Globus pallidus (tissue), 1 donor: Measurements from ENCODE around the gene NOL6.

Experiments
- DNase-seq: peaks from one replicate; pipeline ENCODE4 v3.0.0-alpha.2; 2015; ENCODE audit warnings: low spot score

Gene NOL6

DNA sequence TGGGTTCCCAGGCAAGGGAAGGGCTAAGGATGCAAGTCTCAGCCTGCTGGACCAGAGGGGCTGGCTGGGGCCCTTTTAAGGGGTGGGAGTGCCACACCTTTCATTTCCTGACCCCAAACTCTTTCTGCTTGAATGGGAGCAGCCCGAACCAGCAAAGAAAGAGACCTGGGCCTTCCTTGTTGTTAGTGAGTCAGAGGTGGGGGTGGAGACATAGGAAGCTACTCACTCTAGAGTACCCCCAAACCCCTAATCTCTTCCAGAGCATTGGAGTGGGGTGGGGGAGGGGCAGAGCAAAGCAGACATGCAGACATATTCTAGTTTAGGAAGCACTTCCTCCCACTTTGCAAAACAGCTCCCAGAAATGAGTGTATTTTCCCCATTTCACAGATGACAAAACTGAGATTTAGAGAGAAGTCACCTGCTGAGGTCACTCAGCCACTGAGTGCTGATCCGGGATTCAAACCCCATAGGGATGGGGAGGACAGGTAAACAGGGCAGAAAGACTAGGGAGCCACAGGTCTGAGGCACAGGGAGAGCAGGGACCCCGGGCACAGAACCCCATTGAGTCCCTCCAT lies 20.4 kb downstream of the NOL6 start:
- no peak for DNase-seq

DNA sequence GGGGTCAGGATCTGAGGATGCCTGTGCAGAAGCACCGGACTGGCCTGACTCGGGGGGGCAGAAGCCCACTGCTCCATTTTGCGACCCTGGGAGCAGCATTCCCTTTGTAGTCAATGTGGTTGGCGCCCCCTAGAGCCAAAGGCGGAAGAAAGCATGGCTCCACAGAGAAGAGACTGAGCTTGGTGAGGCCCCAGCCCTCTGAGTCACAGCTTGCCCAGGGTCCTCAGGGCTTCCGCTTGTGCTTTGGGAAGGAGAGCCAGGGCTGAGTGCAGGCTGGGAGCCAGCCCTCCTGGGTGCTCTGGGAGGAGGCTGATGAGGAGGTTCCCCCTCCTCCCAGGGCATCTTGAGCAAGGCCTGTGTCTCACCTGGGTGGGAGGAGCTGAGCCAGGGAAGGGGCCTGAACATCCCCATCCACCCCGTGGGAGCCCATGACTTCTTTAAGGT lies 20.9 kb downstream of the NOL6 start:
- DNase-seq: no peak

DNA sequence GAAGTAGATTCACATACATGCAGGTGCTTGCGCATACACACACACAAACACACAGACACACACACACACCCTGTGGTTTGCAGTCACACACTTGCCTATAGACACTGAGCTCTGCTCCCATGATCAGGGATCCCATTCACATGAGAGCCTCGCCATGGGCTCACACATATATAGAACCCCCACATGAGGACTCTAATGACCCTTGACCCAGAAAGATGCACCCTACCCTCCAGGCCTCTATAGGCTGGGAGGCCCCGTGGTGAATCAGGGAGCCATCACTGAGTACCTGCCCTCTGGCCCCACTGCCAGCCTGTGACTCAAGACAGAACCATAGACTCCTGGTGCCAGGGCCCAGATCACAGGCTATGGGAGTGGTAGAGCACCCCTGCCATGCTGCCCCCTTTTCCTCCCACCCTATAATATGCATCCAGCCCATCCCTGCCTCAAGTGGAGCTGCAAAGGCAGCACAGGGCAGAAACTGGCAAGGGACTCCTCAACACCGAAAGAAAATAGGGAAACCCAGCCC lies 23.0 kb downstream of the NOL6 start:
- DNase-seq: no peak

DNA sequence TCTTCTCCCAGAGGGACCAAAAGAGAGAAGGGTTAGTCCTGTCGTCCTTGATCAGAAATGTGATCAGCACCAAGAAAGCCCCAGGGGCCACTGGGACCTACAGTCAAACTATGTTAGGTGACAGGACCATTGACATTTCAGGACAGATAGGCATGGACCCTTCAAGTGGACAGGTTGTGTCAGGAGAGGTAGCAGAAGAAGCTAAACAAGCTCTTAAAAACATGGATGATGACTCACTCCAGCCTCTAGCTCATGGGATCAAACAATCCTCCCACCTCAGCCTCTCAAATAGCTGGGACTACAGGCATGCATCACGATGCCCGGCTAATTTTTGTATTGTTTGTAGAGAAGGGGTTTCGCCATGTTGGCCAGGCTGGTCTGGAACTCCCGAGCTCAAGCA lies 24.0 kb downstream of the NOL6 start:
- no peak for DNase-seq

DNA sequence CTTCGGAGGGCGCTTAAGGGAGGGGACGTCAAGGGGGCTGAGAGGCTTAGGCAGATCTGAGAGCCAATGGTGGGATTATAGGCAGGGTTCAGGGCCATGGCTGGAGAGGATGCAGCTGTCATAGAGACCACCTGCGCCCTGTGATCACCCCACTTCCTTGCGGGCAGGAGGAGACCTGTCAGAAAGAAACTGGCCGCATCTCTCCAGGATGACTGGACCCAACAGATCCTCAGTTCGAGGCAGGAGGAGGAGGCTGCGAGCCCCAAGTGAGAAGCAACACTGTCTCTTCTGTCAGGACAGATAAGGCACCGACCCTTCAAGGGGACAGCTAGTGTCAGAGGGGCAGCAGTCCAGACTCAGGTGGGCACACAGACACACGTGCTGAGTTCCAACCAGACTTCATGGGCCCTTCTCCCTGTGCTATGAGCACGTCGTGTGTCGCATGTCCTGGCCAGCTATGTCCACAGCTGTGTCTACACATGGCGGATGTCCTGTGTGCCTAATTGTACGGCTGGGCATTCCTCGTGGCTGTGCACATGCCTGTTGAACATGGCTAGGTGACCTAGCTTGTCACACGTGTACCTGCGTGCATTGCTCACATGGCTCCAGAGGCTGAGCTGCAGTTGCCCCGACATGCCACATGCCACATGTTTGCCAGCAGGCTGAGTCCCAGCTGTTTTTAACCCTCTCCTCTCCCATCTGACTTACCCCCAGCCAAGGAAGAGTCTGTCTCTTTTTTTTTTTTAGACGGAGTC lies 25.7 kb downstream of the NOL6 start:
- DNase-seq: no peak

DNA sequence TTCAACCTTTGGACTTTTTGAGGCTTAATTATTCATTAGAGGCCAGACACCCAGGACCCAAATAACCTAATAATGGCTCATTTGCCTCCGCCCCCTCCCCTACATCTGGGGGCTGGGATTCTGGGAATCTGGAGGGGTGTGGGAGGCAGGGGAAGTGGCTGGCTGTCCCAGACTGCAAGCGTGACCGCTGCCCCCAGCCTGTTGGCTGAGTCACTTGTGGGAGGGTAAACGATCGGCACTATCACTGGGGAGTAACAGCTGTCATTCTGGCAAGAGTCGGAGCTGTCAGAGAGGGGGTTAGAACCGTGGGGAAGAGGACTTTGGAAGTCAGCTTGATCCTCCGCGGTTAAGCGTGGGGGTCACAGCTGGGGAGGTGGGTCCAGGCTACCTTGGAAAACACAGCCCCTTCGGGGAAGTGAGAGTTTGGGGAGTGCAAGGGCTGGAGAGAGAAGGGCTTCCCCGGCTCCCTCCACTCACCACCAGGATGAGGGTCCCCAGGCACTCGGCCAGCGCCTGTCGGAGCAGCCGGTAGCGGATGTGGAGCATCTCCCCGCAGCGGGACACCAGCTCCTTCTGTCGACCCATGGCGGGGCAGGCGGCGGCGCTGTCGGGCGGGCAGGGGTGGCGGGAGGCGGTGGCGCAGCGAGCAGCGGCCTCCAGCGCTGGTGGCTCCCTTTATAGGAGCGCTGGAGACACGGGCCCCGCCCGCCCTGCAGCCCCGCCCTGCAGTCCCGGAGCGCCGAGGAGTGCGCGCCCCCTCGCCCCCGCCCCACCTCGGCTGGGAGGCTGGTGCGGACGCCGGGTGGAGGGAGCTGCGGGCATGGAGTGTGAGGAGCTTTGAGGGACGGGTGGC lies 26.6 kb downstream of the NOL6 start, which contains the start of gene AQP3:
AQP3 (minus strand) TSS at position 648 of the 853 bp plus-strand sequence; CDS start at position 585, 63 bp downstream.
- no peak for DNase-seq

DNA sequence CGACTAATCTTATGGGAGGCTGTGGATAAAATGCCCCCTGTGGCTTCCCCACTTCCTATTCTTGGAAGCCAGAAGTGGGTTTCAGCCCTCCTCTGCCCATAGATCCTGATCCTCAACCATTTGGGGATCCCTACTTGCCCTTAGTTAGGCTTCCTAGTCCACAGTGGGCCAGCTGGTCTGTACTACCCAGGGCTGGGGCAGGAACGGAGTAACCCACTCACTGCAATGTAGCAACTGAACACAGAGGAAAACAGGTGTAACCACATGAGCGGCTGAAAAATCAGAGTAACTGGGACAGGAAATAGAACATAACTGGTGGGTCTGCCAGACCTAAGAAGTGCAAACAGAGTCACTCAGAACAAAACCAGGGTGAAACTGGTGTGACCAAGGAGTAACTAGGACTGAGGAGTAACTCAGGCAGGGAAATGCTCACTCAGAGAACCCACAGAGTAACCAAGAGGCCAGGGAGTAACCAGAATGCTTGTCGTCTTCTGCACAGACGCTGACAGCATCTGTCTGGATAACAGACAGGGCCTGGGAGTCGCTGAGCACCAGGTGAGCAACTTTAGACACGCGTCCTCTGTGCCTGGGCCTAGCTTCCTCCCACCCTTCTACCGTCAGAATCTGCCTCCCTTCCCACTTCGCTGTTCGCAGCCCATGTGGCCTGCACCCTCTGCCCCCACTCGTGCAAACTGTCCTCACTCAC lies 27.3 kb downstream of the NOL6 start:
- no peak for DNase-seq

DNA sequence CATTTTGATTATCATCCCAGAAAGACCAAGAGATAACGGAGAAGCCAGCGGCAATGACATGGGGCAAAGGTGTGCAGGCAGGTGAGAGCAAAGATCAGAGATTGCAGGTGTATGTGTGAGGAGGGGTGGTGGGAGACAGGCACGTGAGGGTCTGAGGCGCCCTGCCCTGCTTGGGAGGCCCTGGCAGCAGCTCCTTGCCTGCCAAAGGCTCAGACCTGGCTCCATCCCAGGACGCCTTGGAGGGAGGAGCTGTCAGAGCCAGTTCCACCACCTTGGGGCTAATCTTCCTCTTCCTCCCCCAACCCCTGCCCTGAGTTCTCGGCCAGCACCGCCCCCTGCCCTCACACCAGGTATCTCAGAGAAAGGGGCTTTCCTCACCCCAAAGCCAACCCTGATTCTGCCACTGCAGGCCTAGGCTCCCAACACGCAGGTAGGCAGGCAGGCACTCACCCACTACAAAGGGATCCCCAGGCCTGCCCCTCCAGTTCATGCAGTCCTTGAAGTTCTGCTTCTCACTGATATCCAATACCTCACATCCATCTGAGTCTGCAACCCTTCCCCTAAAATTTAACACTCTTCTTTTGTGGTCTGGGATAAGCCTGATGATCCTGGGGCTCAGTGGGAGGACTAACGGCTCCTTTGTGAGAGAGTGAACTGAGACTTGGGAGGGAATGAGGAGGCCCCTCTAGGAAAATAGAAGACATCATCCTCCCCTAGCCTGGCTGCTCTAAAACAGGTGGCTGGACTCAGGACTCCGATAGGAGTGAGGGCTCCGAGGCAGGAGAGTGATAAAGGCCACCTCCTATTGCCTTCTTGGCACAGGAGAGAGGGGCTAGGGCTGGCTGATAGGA lies 28.1 kb downstream of the NOL6 start:
- no peak for DNase-seq

DNA sequence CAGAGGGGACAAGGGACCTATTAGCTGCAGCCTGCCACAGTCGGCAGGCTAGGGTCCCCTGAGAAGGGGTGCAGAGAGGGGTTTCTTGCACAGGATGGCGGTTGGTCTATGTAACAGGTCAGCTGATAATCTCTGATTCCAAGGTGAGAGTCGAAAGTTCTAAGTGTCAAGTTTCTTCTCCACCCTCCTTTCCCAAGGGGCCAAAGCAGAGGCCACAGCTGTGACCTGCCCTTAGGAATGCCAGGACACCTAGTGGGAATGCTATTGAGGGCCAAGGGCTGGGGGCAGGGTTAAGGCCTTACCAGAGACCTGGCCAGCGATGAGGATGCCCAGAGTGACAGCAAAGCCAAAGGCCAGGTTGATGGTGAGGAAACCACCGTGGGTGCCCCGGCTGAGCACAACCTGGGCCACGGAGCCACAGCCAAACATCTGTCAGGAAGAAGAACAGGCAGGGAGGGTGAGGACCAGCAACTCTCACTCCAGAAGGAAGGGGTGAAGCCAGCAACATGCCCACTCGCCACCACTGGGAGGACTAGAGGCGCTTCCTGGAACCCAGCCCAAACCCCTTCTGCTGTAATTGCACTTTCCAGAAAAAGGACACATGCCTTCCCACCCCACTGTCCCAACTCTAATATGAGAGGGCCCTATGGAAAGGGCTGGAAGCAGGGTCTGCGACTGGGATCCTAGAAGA lies 30.1 kb downstream of the NOL6 start:
- DNase-seq: no peak

DNA sequence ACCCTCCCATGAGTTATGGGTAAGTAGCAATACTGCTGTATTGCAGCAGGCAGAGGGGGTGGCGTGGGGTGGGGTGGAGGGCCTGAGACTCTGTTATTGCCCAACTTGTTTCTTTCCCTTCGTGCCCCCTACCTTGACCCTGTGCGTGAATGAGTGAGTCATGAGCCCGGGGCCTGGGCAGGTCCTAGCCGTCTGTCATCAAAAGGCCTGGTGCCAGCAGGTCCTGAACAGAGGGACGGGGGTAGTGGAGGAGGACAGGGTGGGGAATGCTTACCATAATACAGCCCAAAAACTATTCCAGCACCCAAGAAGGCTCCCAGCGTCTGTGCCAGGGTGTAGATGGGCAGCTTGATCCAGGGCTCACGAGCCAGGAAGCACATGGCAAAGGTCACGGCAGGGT lies 30.7 kb downstream of the NOL6 start:
- DNase-seq: no peak

DNA sequence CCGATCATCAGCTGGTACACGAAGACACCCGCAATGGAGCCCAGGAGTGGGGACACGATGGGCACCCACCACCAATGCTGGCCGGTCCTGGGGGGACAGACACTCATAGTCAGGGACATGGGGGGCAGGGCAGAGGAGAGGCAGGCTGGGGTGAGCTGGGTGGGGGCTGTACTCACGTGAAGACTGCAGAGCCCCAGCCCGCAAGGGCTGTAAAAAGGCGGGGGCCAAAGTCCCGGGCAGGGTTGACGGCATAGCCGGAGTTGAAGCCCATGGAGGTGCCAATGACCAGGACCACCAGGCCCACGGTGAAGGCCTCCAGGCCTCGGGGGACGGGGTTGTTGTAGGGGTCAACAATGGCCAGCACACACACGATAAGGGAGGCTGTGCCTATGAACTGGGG lies 31.6 kb downstream of the NOL6 start:
- no peak for DNase-seq

DNA sequence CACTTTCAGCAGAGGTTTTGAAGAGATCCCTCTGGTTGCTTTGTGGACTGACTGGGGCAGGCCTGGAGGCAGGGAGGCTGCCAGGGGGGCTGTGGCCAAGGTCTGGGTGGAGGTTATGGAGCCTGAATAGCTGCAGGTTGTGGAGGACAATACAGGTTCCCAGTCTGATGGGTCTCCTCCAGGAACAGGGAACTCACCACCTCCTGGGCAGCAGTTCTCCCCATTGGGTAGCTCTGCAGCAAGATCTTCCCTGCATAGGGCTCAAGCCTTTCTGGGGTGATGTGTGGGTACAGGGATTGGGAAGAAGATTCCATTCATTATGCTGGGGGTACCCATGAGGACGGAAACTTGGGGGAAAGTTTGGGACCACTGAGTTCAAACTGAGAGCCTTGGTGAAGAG lies 33.1 kb downstream of the NOL6 start:
- DNase-seq: no peak

DNA sequence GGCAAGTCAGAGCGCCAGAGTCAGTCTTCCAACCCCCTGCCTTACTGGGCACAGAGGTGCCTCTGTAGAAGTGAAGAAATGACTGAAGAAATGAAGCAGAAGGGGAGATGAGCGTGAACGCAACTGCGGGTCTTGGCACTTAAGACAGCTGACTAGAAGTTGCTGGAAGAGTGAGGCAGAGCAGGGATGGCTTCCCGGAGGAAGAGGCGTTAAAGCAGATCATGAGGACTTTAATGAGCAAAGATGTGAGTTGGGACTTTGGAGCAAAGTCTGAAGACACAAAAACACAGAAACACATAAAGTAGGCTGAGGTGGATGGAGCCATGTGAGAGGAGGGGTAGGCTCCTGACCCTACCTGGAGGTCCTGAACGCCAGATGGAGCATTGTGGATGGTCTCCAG lies 33.5 kb downstream of the NOL6 start:
- no peak for DNase-seq

DNA sequence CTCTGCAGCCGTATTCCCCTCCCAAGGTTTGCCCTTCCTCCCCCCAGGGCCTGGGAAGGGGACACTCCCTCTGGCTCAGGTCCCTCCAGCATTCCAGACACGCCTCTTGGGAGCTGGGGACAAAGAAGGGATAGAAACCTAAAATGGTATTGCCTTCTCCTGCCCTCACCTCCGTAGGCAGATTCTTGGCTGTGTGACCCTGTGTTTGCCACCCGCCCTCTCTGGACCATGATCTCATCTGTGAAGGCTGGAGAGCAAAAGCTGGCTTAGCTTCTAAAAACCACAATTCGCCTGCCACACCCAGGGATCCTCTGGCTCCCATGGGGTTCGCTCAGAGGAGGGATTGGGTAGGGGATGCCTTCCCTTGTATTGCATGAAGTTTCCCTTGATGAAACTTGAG lies 34.0 kb downstream of the NOL6 start:
- no peak for DNase-seq

DNA sequence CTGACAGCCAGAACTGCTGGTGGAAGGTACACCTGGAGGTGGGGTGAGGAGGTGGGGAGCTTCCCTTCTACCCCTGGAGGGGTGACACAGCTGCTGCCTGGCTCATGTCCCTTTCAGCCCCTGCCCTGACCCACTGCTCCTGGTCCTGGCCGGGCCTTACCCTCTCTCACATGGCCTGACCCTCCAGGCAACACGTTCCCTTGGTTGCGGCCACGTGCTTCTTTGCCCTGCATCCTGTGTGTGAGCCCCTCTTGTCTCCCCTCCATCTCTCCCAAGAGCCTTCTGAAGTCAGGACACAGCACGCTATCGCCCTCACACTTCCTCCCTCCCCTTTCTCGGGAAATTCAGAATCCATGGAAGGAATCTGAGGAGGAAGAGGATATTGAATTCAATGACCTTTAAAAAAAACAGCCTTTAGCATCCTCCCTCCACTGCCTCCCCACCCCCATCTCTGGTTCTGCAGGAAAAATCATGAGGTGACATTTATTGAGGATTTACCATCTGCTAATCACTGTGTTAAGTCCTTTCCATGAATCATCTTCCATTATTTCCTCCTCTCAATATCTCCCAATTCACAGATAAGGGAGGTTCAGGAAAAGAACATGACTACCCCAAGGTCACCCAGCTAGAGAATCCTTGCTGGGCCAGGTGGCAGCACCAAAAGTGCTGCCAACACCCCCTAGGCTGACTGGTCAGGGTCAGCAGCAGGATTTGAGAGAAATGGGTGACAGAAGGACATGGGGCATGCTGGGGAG lies 34.6 kb downstream of the NOL6 start:
- DNase-seq: no peak

DNA sequence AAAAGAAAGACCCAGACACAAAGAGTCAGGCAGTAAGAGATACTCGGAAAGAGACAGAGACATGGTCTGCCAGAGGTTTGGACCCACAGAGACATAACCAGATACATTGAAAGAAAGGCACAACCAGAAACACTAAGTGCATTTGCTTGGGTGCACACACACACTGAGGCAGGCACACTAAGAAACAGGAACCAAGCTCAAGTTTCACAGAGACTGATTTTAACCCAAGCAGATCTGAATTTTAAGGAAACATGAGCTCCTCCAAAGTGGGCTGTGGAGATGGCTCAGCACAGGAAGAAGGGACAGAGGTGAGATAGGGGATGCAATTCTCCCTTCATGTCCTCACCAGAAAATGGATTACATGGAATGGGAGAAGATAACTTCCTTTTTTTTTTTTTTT lies 35.8 kb downstream of the NOL6 start:
- DNase-seq: no peak

DNA sequence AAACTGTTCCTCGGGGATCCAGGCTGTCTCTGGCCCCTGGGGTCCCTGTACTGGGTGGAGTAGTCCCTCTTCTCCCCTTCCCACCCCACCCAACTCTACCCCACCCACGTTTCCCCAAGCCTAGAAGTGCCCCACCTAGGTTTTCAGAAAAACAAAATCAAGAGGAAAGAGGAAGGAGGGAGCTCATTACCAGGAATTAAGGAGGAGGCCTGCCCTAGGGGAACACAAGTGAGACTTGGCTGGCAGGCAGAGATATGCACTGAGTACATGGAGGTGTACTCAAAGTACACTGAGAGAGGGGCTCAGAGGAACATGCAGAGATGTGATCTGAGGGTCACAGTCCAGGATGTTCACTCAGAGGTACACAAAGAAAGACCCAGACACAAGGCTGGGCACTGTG lies 36.5 kb downstream of the NOL6 start:
- DNase-seq: no peak

DNA sequence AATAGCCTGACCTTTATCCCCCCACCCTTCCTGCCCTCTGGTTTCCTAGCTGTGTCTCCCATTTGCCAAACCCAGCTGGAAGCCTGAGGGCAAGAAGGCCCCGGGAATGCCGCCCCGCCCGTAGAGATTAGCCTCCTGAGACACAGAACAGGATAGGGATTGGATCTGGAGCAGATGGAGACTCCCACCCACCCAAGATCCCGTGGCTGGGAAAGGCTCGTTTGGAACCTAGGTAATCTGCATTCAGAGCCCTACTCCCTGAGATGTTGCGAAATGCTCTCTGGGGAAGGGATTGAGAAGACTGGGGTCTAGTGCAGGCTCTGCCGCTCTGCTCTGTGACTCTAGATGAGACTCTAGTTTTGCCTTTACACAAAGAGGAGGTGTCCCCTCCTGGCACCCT lies 37.3 kb downstream of the NOL6 start:
- DNase-seq: no peak

DNA sequence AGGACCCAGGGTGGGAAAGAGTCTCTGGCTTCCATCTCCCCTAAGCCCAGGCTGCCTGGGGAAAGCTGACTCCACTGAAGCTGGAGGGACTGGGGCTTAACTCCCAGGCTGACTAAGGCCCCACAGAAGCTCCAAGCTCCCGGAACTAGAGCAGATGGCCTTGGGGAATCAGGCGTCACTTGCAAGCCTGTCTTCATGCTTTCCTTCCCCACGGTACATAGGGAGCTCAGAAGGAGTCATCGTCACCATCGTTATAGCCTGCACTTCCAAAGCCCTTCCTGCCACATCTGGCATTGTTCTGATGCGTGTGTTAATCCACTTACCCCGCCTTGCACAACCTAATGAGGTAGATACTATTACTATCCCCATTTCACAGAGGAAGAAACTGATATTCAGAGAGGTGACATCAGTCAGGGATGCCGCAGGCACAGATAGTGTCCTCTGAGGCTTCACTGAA lies 37.9 kb downstream of the NOL6 start:
- no peak for DNase-seq
